Activated B cell treated with CpG ODN at 0.5 μM for 24 hours (primary cell): ENCODE measurements around the gene KRT25. TPM values are rescaled to one million over a fixed set of nuclear protein-coding genes. Genes with fewer than 3 reads are reported as not detected.
"Not testable (repeated sequence)": the region's sequence is repeated elsewhere in the genome, so short reads cannot be mapped to it uniquely, and the experiment has no call there.

Experiments used
- ATAC-seq: fragments of 200-7000 bp; cut with Tn5 transposase; one replicate; pipeline ENCODE4 v1.10.0; 2021; ENCODE audit warnings: low read depth, mild to moderate bottlenecking, moderate library complexity
- CTCF ChIA-PET: fragments of 350-600 bp; sonication (Branson Sonifier 250); formaldehyde crosslinking; loops from one replicate; lab custom pipeline; 2021; ENCODE audit warnings: antibody characterized with exemption; lab: Charles Lee
- POLR2A ChIA-PET: fragments of 350-600 bp; sonication (Branson Sonifier 250); formaldehyde crosslinking; loops from one replicate; lab custom pipeline; 2021; ENCODE audit warnings: antibody characterized with exemption; lab: Charles Lee
- DNase-seq: peaks from one replicate; pipeline ENCODE4 v3.0.0; 2022
- H3K27ac Mint-ChIP-seq: one replicate; pipeline ENCODE4 v1.8.0; 2020; ENCODE audit warnings: mixed read lengths
- H3K27me3 Mint-ChIP-seq: one replicate; pipeline ENCODE4 v1.8.0; 2021; ENCODE audit warnings: mixed read lengths
- H3K36me3 Mint-ChIP-seq: one replicate; pipeline ENCODE4 v1.8.0; 2021; ENCODE audit warnings: low read depth, mixed read lengths
- H3K4me1 Mint-ChIP-seq: one replicate; pipeline ENCODE4 v1.8.0; 2021; ENCODE audit warnings: mixed read lengths
- H3K4me3 Mint-ChIP-seq: one replicate; pipeline ENCODE4 v1.8.0; 2020; ENCODE audit warnings: mild to moderate bottlenecking, mixed read lengths
- H3K9me3 Mint-ChIP-seq: one replicate; pipeline ENCODE4 v1.8.0; 2020; ENCODE audit warnings: mixed read lengths
- intact Hi-C: fragments of 100-400 bp; cut with micrococcal nuclease; formaldehyde crosslinking; loops from one replicate; pipeline ENCODE4 v1.15.1; 2024
- total RNA-seq: library from RNA; stranded (reverse); gene quantifications from 2 replicates; pipeline ENCODE4 v1.2.3, GENCODE V29; 2022
- TF ChIP-seq, protein P1 (sequence below): fragments of 200-600 bp; IDR thresholded peaks from one replicate; pipeline ENCODE4 v1.8.0; 2022; ENCODE audit warnings: antibody characterized with exemption, mild to moderate bottlenecking

Gene KRT25
- total RNA-seq, 1 donor from 2014 or later: not detected

DNA sequence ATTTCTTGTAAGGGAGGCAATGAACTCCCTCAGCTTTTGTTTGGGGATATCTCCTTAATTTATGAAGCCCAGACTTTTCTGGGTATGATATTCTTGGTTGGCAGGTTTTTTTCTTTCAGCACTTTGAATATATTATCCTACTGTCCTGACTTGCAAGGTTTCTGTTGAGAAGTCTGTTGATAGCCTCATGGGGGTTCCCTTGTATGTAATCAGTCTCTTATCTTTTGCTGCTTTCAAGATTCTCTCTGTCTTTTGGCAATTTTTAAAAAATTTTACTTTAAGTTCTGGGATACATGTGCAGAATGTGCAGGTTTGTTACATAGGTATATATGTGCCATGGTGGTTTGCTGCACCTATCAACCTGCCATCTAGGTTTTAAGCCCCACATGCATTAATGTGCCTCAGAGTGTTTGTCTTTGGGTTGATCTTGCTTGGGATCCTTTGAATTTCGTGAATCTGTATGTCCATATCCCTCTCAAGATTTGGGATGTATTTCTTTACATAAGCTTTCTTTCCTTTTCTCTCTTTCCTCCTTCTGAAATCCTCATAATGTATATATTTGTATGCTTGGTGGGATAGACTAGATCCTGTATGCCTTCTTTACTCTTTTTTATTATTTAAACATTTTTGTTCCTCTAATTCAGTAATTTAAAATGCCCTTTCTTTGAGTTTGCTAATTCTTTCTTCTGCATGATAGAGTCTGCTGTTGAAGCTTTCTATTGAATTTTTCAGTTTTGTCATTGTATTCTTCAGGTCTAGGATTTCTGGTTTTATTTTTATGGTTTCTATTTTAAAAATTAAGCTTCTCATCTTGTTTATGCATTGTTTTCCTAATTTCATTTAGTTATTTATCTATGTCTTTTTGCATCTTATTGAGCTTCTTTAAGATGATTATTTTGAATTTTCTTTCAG, 5.2 kb upstream of the KRT25 start:
- intact Hi-C loops: no loop called here
- DNase-seq: no peak
- H3K36me3 Mint-ChIP-seq: peaks cover 12% of the 10 kb centered on the region
- peaks cover 53% of the 10 kb centered on the region for H3K9me3 Mint-ChIP-seq
- ATAC-seq: no peak
- H3K27ac Mint-ChIP-seq: no peak overlapping the region
- CTCF ChIA-PET: no interaction called here
- POLR2A ChIA-PET: no interaction called here
- H3K4me3 Mint-ChIP-seq: no peak overlapping the region
- H3K4me1 Mint-ChIP-seq: no peaks in the 10 kb centered on the region
- H3K27me3 Mint-ChIP-seq: peaks cover 27% of the 10 kb centered on the region
- TF ChIP-seq, protein P1, sequence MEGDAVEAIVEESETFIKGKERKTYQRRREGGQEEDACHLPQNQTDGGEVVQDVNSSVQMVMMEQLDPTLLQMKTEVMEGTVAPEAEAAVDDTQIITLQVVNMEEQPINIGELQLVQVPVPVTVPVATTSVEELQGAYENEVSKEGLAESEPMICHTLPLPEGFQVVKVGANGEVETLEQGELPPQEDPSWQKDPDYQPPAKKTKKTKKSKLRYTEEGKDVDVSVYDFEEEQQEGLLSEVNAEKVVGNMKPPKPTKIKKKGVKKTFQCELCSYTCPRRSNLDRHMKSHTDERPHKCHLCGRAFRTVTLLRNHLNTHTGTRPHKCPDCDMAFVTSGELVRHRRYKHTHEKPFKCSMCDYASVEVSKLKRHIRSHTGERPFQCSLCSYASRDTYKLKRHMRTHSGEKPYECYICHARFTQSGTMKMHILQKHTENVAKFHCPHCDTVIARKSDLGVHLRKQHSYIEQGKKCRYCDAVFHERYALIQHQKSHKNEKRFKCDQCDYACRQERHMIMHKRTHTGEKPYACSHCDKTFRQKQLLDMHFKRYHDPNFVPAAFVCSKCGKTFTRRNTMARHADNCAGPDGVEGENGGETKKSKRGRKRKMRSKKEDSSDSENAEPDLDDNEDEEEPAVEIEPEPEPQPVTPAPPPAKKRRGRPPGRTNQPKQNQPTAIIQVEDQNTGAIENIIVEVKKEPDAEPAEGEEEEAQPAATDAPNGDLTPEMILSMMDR: no peak

DNA sequence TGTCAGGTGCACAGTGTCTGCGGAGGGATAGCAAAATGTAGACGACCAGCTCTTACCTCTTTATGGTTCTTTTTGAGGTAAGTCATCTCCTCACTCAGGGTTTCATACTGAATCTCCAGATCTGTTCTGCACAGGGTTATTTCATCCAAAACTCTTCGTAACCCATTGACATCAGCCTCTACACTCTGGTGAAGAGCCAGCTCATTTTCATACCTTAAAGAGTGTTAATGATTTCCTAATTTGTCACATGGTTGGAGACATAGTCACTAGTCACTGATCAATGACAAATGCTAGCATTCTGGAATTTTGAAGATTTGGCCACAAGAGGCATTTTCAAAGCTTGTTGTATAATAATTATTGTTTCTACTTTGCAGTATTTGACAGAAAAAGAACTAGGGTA, 1.3 kb downstream of the KRT25 start:
- no peaks in the 10 kb centered on the region for H3K4me1 Mint-ChIP-seq
- peaks cover 42% of the 10 kb centered on the region for H3K27me3 Mint-ChIP-seq
- DNase-seq (no peak), ATAC-seq (no peak)
- H3K27ac Mint-ChIP-seq: no peak overlapping the region
- peaks cover 13% of the 10 kb centered on the region for H3K9me3 Mint-ChIP-seq
- POLR2A ChIA-PET: no interaction called here
- intact Hi-C loops: no loop called here
- no peaks in the 10 kb centered on the region for H3K36me3 Mint-ChIP-seq
- CTCF ChIA-PET: no interaction called here
- no peak overlapping the region for H3K4me3 Mint-ChIP-seq
- TF ChIP-seq, protein P1: no peak

DNA sequence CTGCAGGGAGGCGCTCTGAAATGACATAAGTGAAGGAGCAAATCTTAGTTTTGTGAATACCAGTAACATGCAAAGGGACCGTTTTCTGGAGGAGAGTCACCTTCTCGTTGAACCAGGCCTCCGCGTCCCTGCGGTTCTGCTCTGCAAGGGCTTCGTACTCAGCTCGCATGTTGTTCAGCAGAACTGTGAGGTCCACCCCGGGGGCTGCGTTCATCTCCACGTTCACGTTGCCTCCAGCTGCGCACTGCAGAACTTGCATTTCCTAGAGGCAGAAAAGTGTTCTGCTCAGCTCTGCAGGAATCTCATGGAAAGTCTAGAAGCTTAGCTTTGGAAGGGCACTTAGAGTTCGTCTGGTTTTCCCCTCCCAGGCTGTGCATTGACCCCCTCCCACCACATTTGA, 4.1 kb downstream of the KRT25 start:
- H3K27me3 Mint-ChIP-seq: peaks cover 41% of the 10 kb centered on the region

DNA sequence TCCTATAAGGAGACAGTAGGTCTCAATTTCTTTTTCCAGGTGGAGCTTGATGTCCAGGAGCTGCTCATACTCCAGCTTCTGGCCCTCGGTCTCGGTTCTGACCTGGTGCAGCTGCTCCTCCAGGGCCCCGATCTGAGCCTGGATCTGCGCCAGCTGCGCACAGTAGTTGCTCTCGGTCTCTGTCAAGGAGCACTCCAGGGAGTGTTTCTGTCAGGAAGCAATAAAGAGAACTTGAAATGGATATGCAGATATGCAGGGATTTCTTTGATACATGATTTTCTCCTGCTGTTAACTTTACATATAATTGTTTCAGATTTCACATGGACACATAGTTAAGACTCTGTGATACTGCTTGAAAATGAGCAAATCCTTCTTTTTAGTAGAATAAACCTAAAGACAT, 4.7 kb downstream of the KRT25 start:
- H3K9me3 Mint-ChIP-seq: peaks cover 3% of the 10 kb centered on the region
- no peaks in the 10 kb centered on the region for H3K4me1 Mint-ChIP-seq
- DNase-seq (no peak), ATAC-seq (no peak)
- no peak overlapping the region for H3K4me3 Mint-ChIP-seq
- ChIA-PET CTCF (no interaction called here), POLR2A (interaction anchor here (0.7 kb wide), 1 partner anchor 827 kb away, joined by 3 read pairs; no protein-coding TSS in a partner anchor)
- peaks cover 44% of the 10 kb centered on the region for H3K27me3 Mint-ChIP-seq
- no peak overlapping the region for H3K27ac Mint-ChIP-seq
- intact Hi-C loops: no loop called here
- TF ChIP-seq, protein P1: no peak
- no peaks in the 10 kb centered on the region for H3K36me3 Mint-ChIP-seq

More for the DNA sequence above, 4.1 kb downstream of the KRT25 start:
- H3K9me3 Mint-ChIP-seq: peaks cover 3% of the 10 kb centered on the region
- no peak overlapping the region for H3K4me3 Mint-ChIP-seq
- CTCF ChIA-PET: no interaction called here
- no peak for ATAC-seq
- POLR2A ChIA-PET: no interaction called here
- DNase-seq: no peak
- TF ChIP-seq, protein P1: no peak
- intact Hi-C loops: no loop called here
- H3K36me3 Mint-ChIP-seq: no peaks in the 10 kb centered on the region
- no peaks in the 10 kb centered on the region for H3K4me1 Mint-ChIP-seq
- H3K27ac Mint-ChIP-seq: no peak overlapping the region

DNA sequence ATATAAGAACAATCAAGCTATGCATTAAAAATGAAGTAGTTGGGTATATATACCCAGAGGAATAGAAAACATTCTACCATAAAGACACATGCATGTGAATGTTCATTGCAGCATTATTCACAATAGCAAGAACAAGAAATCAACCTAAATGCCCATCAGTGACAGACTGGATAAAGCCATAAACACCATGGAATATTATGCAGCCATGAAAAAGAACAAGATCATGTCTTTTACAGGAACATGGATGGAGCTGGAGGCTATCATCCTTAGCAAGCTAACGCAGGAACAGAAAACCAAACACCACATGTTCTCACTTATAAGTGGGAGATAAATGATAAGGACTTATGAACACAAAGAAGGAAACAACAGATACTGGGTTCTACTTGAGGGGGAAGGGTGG, 6.5 kb downstream of the KRT25 start:
- ATAC-seq, H3K27ac Mint-ChIP-seq, intact Hi-C loops, H3K9me3 Mint-ChIP-seq, CTCF ChIA-PET, H3K36me3 Mint-ChIP-seq, H3K4me1 Mint-ChIP-seq, H3K4me3 Mint-ChIP-seq, DNase-seq, POLR2A ChIA-PET: not testable (repeated sequence)
- peaks cover 50% of the 10 kb centered on the region for H3K27me3 Mint-ChIP-seq
